HG03457 (cell line): ENCODE results near the gene PARK7.

ENCODE experiments used
- ATAC-seq: cut with Tn5 transposase; IDR thresholded peaks from one replicate; pipeline ENCODE4 v1.9.1; 2021; ENCODE audit warnings: moderate number of reproducible peaks; ENCODE audit not compliant: unreplicated experiment

PARK7 gene

GRCh38 chr1:8006037-8006963 lies 44.8 kb downstream of the PARK7 start:
- ATAC-seq, result no peak

- ATAC-seq, result no peak
These were observed 47.8 kb downstream of the PARK7 start for GRCh38 chr1:8009043-8010002.

GRCh38 chr1:8010080-8010664 lies 48.7 kb downstream of the PARK7 start:
- ATAC-seq, result no peak

- ATAC-seq, result no peak
These were observed 49.5 kb downstream of the PARK7 start for GRCh38 chr1:8011016-8011415.

- no peak for ATAC-seq
These were observed 50.7 kb downstream of the PARK7 start for GRCh38 chr1:8011923-8012858.

GRCh38 chr1:8012955-8013354 lies 51.4 kb downstream of the PARK7 start:
- no peak for ATAC-seq

GRCh38 chr1:8013399-8013798 lies 51.9 kb downstream of the PARK7 start:
- no peak for ATAC-seq

- ATAC-seq, result no peak
These were observed 52.3 kb downstream of the PARK7 start for GRCh38 chr1:8013800-8014199.

- no peak for ATAC-seq
These were observed 53.0 kb downstream of the PARK7 start for GRCh38 chr1:8014381-8014988.

GRCh38 chr1:8015036-8015808 lies 53.7 kb downstream of the PARK7 start:
- ATAC-seq, result no peak

- ATAC-seq, result no peak
These were observed 54.3 kb downstream of the PARK7 start for GRCh38 chr1:8015809-8016165.

GRCh38 chr1:8016210-8016894 lies 54.8 kb downstream of the PARK7 start:
- no peak for ATAC-seq

GRCh38 chr1:8016895-8017241 lies 55.4 kb downstream of the PARK7 start:
- no peak for ATAC-seq

- no peak for ATAC-seq
These were observed 56.1 kb downstream of the PARK7 start for GRCh38 chr1:8017495-8018197.

GRCh38 chr1:8018492-8019228 lies 57.1 kb downstream of the PARK7 start:
- no peak for ATAC-seq

GRCh38 chr1:8019229-8019620 lies 57.7 kb downstream of the PARK7 start:
- ATAC-seq, result no peak

GRCh38 chr1:8020032-8020431 lies 58.5 kb downstream of the PARK7 start:
- no peak for ATAC-seq
